GM18507 (cell line): Measurements from ENCODE around the gene AOPEP.

Experiments used
- DNase-seq: peaks from one replicate; pipeline ENCODE4 v3.0.0; 2011; ENCODE audit warnings: low read depth; ENCODE audit not compliant: insufficient read length; ENCODE audit errors: extremely low spot score
- FAIRE-seq: peaks from 2 replicates; lab custom pipeline; 2011; peaks lifted over from hg19 to GRCh38; lab: Jason Lieb, UNC

AOPEP gene

GRCh38 chr9:95088421-95089161 is 362.1 kb downstream of the AOPEP start:
- DNase-seq (no peak), FAIRE-seq (no peak)

GRCh38 chr9:95089257-95090022 is 362.9 kb downstream of the AOPEP start:
- DNase-seq (no peak), FAIRE-seq (no peak)

GRCh38 chr9:95090023-95090791 is 363.7 kb downstream of the AOPEP start:
- no peak for DNase-seq

DNA sequence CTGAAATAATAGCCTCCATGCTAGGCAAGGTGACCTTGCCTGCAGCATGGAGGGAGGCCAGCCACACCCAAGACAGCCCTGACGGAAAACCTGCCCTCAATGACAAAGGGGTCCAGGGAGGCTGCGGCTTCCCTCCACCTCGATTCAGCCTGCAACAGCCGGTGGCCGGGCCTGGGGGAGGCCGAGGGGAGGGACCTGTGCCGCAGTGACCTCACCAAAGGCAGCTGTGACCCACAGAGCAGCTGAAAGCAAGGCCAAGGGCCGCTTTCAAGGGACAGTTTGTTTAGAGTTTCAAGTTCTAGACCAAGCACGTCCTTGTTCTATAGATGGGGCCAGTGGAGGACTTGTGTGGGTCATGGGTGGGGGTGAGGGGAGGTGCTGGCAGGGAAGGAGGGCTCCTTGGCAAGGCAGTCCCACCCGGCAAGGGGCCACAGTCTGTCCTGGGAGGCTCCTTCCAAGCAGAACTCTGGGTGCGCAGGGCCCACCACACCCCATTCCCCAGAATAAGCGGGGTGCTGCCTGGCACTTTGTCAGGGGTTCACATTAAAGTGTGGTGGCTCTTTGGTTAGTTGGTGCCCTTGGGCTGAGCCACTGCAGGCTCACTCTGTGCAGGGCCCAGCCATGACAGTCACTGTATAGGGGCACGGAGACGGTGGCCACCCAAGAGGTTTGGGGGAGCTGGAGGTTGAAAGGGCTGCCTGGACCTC is 364.5 kb downstream of the AOPEP start:
- no peak for FAIRE-seq
- DNase-seq, result no peak

More at GRCh38 chr9:95090023-95090791, 363.7 kb downstream of the AOPEP start:
- FAIRE-seq, result no peak

GRCh38 chr9:95091601-95092261 is 365.2 kb downstream of the AOPEP start:
- no peak for FAIRE-seq
- no peak for DNase-seq

DNA sequence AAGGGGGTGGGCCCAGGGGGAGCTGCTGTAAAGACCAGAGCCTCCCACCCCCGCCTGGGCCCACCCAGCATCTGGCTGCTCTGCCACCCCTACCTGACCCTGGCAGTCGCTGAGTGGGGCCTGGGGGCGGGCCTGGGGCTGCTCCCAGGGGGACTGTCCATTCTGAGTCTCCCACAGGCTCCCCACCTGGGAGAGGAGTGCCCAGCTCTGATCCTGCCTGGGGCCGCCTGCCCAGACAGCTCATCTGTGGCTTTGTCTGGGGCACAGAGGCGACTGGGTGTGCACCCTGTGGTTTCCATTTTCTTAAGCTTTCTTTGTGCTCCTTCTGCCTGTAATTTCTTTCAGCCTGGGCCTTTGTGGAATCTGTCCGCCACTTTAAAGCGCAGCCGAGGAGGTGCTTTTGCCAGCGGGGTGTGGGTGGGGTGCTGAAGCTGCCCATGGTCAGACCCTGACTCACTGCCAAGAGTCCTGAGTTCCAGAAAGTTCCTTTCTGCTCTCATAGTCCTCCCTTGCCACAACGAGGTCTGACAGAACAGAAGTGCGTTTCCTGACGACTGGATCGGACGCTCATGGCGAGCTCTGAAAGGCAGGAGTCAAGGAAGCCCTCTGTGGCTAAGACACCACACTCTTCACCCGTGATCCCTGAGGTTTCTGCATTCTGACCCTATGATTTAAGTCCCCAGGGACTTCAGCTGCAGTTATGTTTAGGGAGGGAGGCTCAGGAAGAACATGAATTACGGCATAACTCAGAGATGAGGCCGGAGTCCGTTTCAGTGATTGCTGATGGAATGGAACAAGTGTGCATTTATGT is 366.0 kb downstream of the AOPEP start:
- DNase-seq, result no peak
- no peak for FAIRE-seq

GRCh38 chr9:95093586-95093985 is 367.1 kb downstream of the AOPEP start:
- DNase-seq, result no peak
- FAIRE-seq, result no peak

GRCh38 chr9:95094002-95094401 is 367.5 kb downstream of the AOPEP start:
- no peak for FAIRE-seq
- DNase-seq, result no peak

- no peak for DNase-seq
- no peak for FAIRE-seq
Measured at GRCh38 chr9:95095641-95096355, 369.3 kb downstream of the AOPEP start.

GRCh38 chr9:95096381-95096780 is 369.9 kb downstream of the AOPEP start:
- FAIRE-seq, result no peak

DNA sequence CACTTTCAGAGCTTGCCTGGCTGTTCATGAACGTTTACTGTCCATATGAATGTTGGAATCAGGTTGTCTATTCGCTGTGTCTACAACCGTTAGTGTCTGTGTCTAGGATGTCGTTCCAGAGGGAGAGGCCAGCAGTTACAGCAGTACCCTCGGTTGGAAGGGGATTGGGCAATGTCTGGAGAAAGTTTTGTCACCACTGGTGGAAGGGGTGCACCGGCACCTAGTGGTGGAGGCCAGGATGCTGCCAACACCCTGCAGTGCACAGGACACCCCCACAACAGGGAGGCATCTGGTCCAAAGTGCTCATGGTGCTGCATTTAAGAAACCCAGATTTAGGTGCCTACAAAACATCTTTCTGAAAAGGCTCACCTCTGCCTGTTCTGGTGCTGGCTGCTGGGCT is 370.3 kb downstream of the AOPEP start:
- FAIRE-seq, result no peak
- DNase-seq, result no peak

More at GRCh38 chr9:95096381-95096780, 369.9 kb downstream of the AOPEP start:
- no peak for DNase-seq

GRCh38 chr9:95097279-95097678 is 370.8 kb downstream of the AOPEP start:
- no peak for FAIRE-seq

DNA sequence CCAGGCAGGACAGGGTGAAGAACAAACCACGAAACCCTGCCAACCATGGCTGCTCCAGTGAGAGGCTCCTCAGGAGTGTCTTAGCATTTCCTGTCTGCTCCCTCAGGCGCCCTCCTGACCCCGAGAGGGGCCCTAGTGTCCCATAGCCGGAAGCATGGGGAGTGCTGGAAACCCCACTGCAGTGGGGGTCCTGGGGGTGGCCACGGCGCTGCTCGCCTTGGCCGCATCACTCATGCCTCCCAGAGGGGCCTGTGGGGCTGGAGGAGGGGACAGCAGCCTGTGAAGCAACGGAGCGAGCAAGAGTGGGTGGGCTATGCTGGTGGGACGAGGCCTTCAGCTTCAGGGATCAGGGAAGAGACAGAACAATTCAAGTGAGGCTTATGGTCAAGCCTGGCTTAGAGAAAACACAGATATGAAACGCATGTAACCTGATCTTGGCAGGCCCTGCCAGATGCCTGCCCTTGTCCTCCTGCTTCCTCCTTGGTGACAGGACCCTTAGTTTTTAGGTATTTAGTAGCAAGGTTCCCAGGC is 372.0 kb downstream of the AOPEP start:
- DNase-seq, result no peak
- no peak for FAIRE-seq

More at GRCh38 chr9:95097279-95097678, 370.8 kb downstream of the AOPEP start:
- DNase-seq, result no peak

DNA sequence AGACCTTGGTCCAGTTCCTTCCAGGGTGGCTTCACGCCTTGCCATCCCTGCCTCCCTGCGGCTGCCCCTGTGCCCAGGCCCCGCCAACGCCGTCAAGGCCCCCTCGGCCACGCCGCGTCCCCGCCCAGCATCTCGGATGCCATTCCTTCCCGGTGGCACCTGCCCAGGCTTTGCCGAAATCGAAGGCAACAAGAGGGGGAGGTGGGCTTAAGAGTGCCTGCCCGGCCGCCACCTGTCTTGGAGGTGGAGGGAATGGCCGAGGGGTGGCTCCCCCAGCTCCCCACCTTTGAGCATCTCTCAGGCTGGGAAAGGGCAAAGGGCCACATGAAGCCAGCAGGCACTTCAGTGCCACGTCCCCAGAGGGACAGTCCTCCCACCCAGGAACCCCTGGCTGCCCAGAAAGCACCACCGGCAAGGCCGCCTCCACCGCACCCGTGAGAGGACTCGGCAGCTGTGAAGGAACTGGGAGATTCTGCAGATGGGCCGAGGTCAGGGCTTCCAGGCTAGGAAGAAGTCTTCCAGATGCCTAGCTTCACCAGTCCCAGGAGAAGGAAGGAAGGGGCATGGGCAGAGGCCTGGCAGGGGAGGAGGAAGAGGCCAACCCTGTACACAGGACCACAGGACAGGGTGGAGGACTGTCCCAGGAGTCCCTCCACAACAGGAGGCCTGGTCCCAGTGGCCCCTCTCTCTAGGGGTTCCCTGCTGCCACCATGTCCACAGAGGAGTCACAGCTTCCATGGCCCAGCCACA is 373.0 kb downstream of the AOPEP start:
- DNase-seq, result no peak
- no peak for FAIRE-seq

DNA sequence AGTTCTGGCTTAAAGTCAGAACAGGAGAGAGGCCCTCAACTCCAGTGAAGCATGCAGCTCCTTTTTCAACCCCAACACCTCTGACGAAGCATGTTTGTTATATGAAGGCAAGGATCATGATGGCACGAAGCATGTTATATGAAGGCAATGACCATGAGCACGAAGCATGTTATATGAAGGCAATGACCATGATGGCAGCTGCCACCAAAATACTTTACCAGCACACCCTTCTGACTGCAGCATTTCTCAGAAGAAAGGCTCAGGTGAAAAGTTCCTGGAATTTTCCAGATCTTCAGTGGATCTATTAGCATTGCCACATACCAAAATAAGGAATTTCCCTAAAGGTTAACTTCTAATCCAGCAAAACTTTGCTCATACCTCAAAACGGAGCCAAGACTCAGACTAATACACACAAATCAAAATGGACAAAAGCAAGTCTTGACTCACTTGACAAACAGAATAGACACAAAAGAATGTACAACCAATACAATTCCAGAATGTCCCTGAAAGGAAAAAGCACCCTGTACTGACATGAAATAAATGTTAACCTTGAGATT is 373.6 kb downstream of the AOPEP start:
- FAIRE-seq, result no peak
- DNase-seq, result no peak

DNA sequence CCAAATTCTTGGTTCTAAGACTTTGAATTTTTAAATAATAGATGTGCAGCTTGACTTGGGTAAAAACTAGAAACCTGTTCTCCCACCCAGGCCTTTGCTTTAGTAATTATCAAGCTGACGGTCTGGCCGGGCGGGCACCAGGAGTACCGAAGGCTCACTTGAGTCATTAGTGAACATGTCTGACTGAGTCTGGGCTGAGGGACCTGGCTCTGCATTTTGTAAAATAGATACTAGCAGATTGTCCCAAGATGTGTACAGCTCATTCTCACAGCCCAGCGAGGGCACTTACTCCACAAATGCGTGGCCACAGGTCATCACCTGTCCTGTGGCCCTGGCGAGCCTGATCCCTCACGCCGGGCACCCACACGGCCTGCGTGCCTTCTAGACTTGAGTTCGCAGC is 374.8 kb downstream of the AOPEP start:
- no peak for FAIRE-seq

More for the DNA sequence above, 374.8 kb downstream of the AOPEP start:
- DNase-seq, result no peak
